ENCODE results near the gene PIP5K1B.

- TF ChIP-seq, protein P1, sequence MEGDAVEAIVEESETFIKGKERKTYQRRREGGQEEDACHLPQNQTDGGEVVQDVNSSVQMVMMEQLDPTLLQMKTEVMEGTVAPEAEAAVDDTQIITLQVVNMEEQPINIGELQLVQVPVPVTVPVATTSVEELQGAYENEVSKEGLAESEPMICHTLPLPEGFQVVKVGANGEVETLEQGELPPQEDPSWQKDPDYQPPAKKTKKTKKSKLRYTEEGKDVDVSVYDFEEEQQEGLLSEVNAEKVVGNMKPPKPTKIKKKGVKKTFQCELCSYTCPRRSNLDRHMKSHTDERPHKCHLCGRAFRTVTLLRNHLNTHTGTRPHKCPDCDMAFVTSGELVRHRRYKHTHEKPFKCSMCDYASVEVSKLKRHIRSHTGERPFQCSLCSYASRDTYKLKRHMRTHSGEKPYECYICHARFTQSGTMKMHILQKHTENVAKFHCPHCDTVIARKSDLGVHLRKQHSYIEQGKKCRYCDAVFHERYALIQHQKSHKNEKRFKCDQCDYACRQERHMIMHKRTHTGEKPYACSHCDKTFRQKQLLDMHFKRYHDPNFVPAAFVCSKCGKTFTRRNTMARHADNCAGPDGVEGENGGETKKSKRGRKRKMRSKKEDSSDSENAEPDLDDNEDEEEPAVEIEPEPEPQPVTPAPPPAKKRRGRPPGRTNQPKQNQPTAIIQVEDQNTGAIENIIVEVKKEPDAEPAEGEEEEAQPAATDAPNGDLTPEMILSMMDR (IDR thresholded peaks at IDR 0.05; ENCODE audit: low read length): no peak
- TF ChIP-seq EZH2 (optimal IDR thresholded peaks at IDR 0.05; ENCODE audit: low read depth, low read length): no peak
Observed at GRCh38 chr9:68955330-68955729, 250.3 kb downstream of the PIP5K1B start.

All from MM.1S (cell line).